Loucy (cell line): ENCODE data around the gene ACOT4.
"Not testable (repeated sequence)": the region's sequence is repeated elsewhere in the genome, so short reads cannot be mapped to it uniquely, and the experiment has no call there.

Experiments used
- CTCF ChIP-seq: fragments of 200-600 bp; sonication (generic); conservative IDR thresholded peaks from 2 replicates; pipeline ENCODE4 v1.5.1; 2014; ENCODE audit warnings: mild to moderate bottlenecking, antibody characterized with exemption, low read length
- EZH2phosphoT487 ChIP-seq: fragments of 200-600 bp; IDR thresholded peaks from 2 replicates; pipeline ENCODE4 v1.6.1; 2018; ENCODE audit warnings: antibody characterized with exemption, mild to moderate bottlenecking, moderate library complexity, borderline replicate concordance

DNA sequence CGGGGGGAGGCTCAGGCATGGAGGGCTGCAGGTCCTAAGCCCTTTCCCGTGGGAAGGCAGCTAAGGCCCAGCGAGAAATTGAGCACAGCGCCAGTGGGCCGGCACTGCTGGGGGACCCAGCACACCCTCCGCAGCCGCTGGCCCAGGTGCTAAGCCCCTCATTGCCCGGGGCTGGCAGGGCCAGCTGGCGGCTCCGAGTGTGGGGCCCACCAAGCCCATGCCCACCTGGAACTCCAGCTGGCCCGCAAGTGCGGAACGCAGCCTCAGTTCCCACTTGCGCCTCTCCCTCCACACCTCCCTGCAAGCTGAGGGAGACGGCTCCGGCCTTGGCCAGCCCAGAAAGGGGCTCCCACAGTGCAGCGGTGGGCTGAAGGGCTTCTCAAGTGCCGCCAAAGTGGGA is 25.2 kb upstream of the ACOT4 start:
- not testable (repeated sequence) for TF ChIP-seq CTCF, EZH2phosphoT487
